A549 (cell line): Measurements from ENCODE around the gene PPP2R3C. TPM values are rescaled to one million over a fixed set of nuclear protein-coding genes. Genes with fewer than 3 reads are reported as not detected.

Experiments
- ATAC-seq, 2 experiments: fragments of 200-7000 bp in 1 of 2; fragments of >200 bp in 1 of 2; cut with Nextera tagmentation in 1 of 2; cut with Tn5 transposase in 1 of 2; 3 replicates each; pipeline versions ENCODE4 v1.8.0 to v1.9.1; 2018 to 2020; ENCODE audit warnings: mild to moderate bottlenecking in 1 of 2, moderate library complexity in 1 of 2
- CTCF ChIA-PET: fragments of 300-600 bp; sonication (Branson Sonifier 250); formaldehyde crosslinking; extraction: SDS; loops from one replicate; lab custom pipeline; 2021; ENCODE audit warnings: antibody characterized with exemption, inconsistent platforms; lab: Yijun Ruan, JAX
- POLR2A ChIA-PET: fragments of 350-600 bp; formaldehyde crosslinking; extraction: SDS; loops from one replicate; lab custom pipeline; 2021; ENCODE audit warnings: antibody characterized with exemption, inconsistent platforms; lab: Yijun Ruan, JAX
- DNase-seq, 2 experiments: peaks; one replicate each; pipeline versions ENCODE4 v3.0.0 to v3.0.0-alpha.2; 2011 to 2016; ENCODE audit warnings: low read depth in 1 of 2, low spot score in 1 of 2
- FAIRE-seq: peaks from 2 replicates; lab custom pipeline; 2011; peaks lifted over from hg19 to GRCh38; lab: Jason Lieb, UNC
- H3K27ac ChIP-seq, 2 experiments: fragments of >200 bp; sonication (Bioruptor Twin); formaldehyde crosslinking; 3 replicates each; pipeline ENCODE4 v1.5.1; 2016 to 2017
- H3K4me1 ChIP-seq: fragments of >200 bp; sonication (Bioruptor Twin); formaldehyde crosslinking; 3 replicates; pipeline ENCODE4 v1.6.1; 2016
- H3K4me2 ChIP-seq: fragments of >200 bp; sonication (Bioruptor Twin); formaldehyde crosslinking; 3 replicates; pipeline ENCODE4 v1.6.1; 2016
- H3K4me3 ChIP-seq: fragments of >200 bp; sonication (Bioruptor Twin); formaldehyde crosslinking; 3 replicates; pipeline ENCODE4 v1.5.1; 2016
- H3K9me3 ChIP-seq: fragments of >200 bp; sonication (Bioruptor Twin); formaldehyde crosslinking; 3 replicates; pipeline ENCODE4 v1.6.1; 2016
- BCL3 ChIP-seq: fragments of >200 bp; sonication (Bioruptor Twin); formaldehyde crosslinking; IDR thresholded peaks from 3 replicates; pipeline ENCODE4 v1.6.1; 2016
- CHD4 ChIP-seq: fragments of 200-600 bp; sonication (generic); IDR thresholded peaks from 2 replicates; pipeline ENCODE4 v1.6.1; 2016; ENCODE audit warnings: antibody characterized with exemption, mild to moderate bottlenecking, borderline replicate concordance
- ELK1 ChIP-seq: fragments of 150-350 bp; IDR thresholded peaks from 2 replicates; pipeline ENCODE4 v1.6.1; 2014; ENCODE audit warnings: low read depth, mild to moderate bottlenecking, low read length
- FOSB ChIP-seq: fragments of 250-450 bp; sonication (Bioruptor Pico); IDR thresholded peaks from 2 replicates; pipeline ENCODE4 v1.5.0; 2020; ENCODE audit warnings: mild to moderate bottlenecking, moderate library complexity
- FOSL2 ChIP-seq, 2 experiments: fragments of 450-650 bp in 1 of 2; fragments of >200 bp in 1 of 2; sonication (Bioruptor Twin) in 1 of 2; formaldehyde crosslinking; IDR thresholded peaks; 2 replicates each; pipeline versions ENCODE4 v1.5.0 to v1.6.1; 2016 to 2020; ENCODE audit warnings: mild to moderate bottlenecking in 1 of 2, moderate library complexity in 1 of 2
- FOXS1 ChIP-seq: fragments of 250-450 bp; sonication (Bioruptor Pico); IDR thresholded peaks from 2 replicates; pipeline ENCODE4 v1.5.0; 2020; ENCODE audit warnings: mild to moderate bottlenecking, moderate library complexity
- GATA3 ChIP-seq: IDR thresholded peaks from 2 replicates; pipeline ENCODE4 v1.6.1; 2012; ENCODE audit warnings: borderline replicate concordance
- JUN ChIP-seq, 2 experiments: fragments of >200 bp; sonication (Bioruptor Twin); formaldehyde crosslinking; IDR thresholded peaks; 2 replicates in 1 of 2; 3 replicates in 1 of 2; pipeline ENCODE4 v1.6.1; 2016 to 2017
- KDM5A ChIP-seq: fragments of 200-600 bp; sonication (generic); IDR thresholded peaks from 2 replicates; pipeline ENCODE4 v1.6.1; 2016; ENCODE audit warnings: antibody characterized with exemption, mild to moderate bottlenecking
- MAX ChIP-seq: IDR thresholded peaks from 2 replicates; pipeline ENCODE4 v1.6.1; 2012
- MYC ChIP-seq: IDR thresholded peaks from 2 replicates; pipeline ENCODE4 v1.6.1; 2012; ENCODE audit warnings: mild to moderate bottlenecking, inconsistent platforms, low read length, improper control_type of control experiment, borderline replicate concordance
- NFE2L2 ChIP-seq: fragments of 150-350 bp; conservative IDR thresholded peaks from 2 replicates; pipeline ENCODE4 v1.6.1; 2014; ENCODE audit warnings: low read length
- PHF8 ChIP-seq: fragments of 200-600 bp; sonication (generic); IDR thresholded peaks from 2 replicates; pipeline ENCODE4 v1.6.1; 2016; ENCODE audit warnings: low read depth, mild to moderate bottlenecking, antibody characterized with exemption, moderate library complexity, borderline replicate concordance
- POLR2A ChIP-seq: IDR thresholded peaks from 2 replicates; pipeline ENCODE4 v1.6.1; 2012; ENCODE audit warnings: mild to moderate bottlenecking, low read length
- POLR2AphosphoS2 ChIP-seq: conservative IDR thresholded peaks from 2 replicates; pipeline ENCODE4 v1.6.1; 2012; ENCODE audit warnings: low read length, improper control_type of control experiment, inconsistent platforms
- RAD21 ChIP-seq, 2 experiments: fragments of >200 bp in 1 of 2; sonication (Bioruptor Twin) in 1 of 2; formaldehyde crosslinking in 1 of 2; IDR thresholded peaks in 1 of 2; conservative IDR thresholded peaks in 1 of 2; 2 replicates in 1 of 2; 3 replicates in 1 of 2; pipeline ENCODE4 v1.6.1; 2012 to 2018; ENCODE audit warnings: inconsistent platforms in 1 of 2
- REST ChIP-seq: fragments of 200-600 bp; sonication (generic); IDR thresholded peaks from 2 replicates; pipeline ENCODE4 v1.6.1; 2016; ENCODE audit warnings: antibody characterized with exemption, mild to moderate bottlenecking, moderate library complexity
- TFCP2L1 ChIP-seq: fragments of 250-450 bp; sonication (Bioruptor Pico); IDR thresholded peaks from 2 replicates; pipeline ENCODE4 v1.5.0; 2021; ENCODE audit warnings: mild to moderate bottlenecking
- TP53 ChIP-seq: fragments of 250-450 bp; sonication (Bioruptor Pico); IDR thresholded peaks from 2 replicates; pipeline ENCODE4 v1.5.0; 2021; ENCODE audit warnings: mild to moderate bottlenecking, moderate library complexity
- WGBS: methylation state at CpG from one replicate; pipeline ENCODE4 v1.1.6; 2017; ENCODE audit errors: missing lambda C conversion rate; 5-methylcytosine and 5-hydroxymethylcytosine counted together
- polyA plus RNA-seq, 4 experiments: library from polyadenylated mRNA; depleted of rRNA in 3 of 4; stranded (reverse); fragments of >200 nt; fragmentation: RNase III in 1 of 4; extraction: RNeasy Plus Mini Kit Qiagen cat#74134 plus additional on column Dnase treatment in 1 of 4; gene quantifications; 2 replicates in 3 of 4; 3 replicates in 1 of 4; pipeline ENCODE4 v1.2.3, GENCODE V29; 2011 to 2017

The PPP2R3C gene
- polyA plus RNA-seq, 2 of the 4 experiments (the other 2 are of a cell fraction), result 19.2 to 32.1 TPM

GRCh38 chr14:35046751-35047536 lies 74.8 kb downstream of the PPP2R3C start (continued):
- peak; percentile 53; the same call in 1 of the 2 replicates for TF ChIP-seq REST
- TF ChIP-seq TFCP2L1 (CRISPR knock-in tag), result no peak
- TF ChIP-seq FOSB (CRISPR knock-in tag), result no peak
- no peak for TF ChIP-seq TP53 (CRISPR knock-in tag)
- TF ChIP-seq FOXS1, result no peak
- no peak for TF ChIP-seq KDM5A
- no peak for TF ChIP-seq CHD4
- no peak for TF ChIP-seq NFE2L2

- 0% methylated on average over 31 of the region's 77 CpGs for WGBS
- peak; percentile 87 for TF ChIP-seq POLR2A
- peak; percentile 90 for TF ChIP-seq BCL3
- no peak; the same call in 1 of the 2 replicates for TF ChIP-seq MYC
- no peak for TF ChIP-seq POLR2AphosphoS2
- TF ChIP-seq JUN (IDR thresholded peaks at IDR 0.05), result peak; percentile 66 to 89; a peak in 4 of 5 replicates
- no peak for TF ChIP-seq ELK1
- TF ChIP-seq TP53 (CRISPR knock-in tag), result 0 out of 2 replicates have a peak, but pooled peaks have one; percentile 46
- TF ChIP-seq PHF8, result peak; percentile 61
- peak; percentile 31; the same call in 1 of the 2 replicates for TF ChIP-seq MAX
- TF ChIP-seq FOSL2 (IDR thresholded peaks at IDR 0.05), result no peak
- peak; percentile 62 for TF ChIP-seq FOSL2 (CRISPR knock-in tag; IDR thresholded peaks at IDR 0.05)
- TF ChIP-seq RAD21 (conservative IDR thresholded peaks at IDR 0.05 in 1 of 2, IDR thresholded peaks at IDR 0.05 in 1 of 2), result peak in 1 of 2 experiments; percentile 7; a peak in 1 of 5 replicates
- TF ChIP-seq GATA3, result 0 out of 2 replicates have a peak, but pooled peaks have one; percentile 4
- peak; percentile 26; the same call in 1 of the 2 replicates for TF ChIP-seq KDM5A
- H3K4me1 ChIP-seq, result peaks cover 42% of the 10 kb centered on the region
- H3K9me3 ChIP-seq, result no peaks in the 10 kb centered on the region
- H3K4me2 ChIP-seq, result peak within 1 kb of the TSS; percentile 75
- peak; percentile 93 to 97 for ATAC-seq
- DNase-seq, result peak; percentile 96 to 98
- H3K4me3 ChIP-seq, result peak within 1 kb of the TSS; percentile 82
- FAIRE-seq, result no peak
- H3K27ac ChIP-seq, result peak within 1 kb of the TSS; percentile 92 to 93
- CTCF ChIA-PET, result interaction anchor here (0.6 to 1.6 kb wide), 7 partner anchors 9 to 350 kb away, joined by 3 to 4 read pairs (median 4); partner anchors contain the start of gene PPP2R3C
- POLR2A ChIA-PET, result interaction anchor here (0.5 to 3.0 kb wide), 17 partner anchors 10 to 408 kb away, joined by 3 to 36 read pairs (median 5); partner anchors contain the start of genes BAZ1A, NFKBIA, PPP2R3C and PRORP
These were observed 75.6 kb downstream of the PPP2R3C start, which contains the start of gene FAM177A1 for GRCh38 chr14:35046048-35046750. Gene FAM177A1, plus strand, starts transcription at chr14:35046272. Its CDS starts 192 bp downstream, at chr14:35046464.
